Loucy (cell line): ENCODE results near the gene ZNF319.

ENCODE experiments used
- H2AFZ ChIP-seq: fragments of 200-600 bp; sonication (generic); 2 replicates; pipeline ENCODE4 v1.6.0; 2016; ENCODE audit warnings: antibody characterized with exemption, mild to moderate bottlenecking, low read length, moderate library complexity
- H3F3A ChIP-seq: fragments of 200-600 bp; 2 replicates; pipeline ENCODE4 v1.6.0; 2016; ENCODE audit warnings: antibody characterized with exemption, low read depth, mild to moderate bottlenecking
- H3K27me3 ChIP-seq: fragments of 200-600 bp; sonication (generic); 2 replicates; pipeline ENCODE4 v1.6.1; 2014; ENCODE audit warnings: low read length, mild to moderate bottlenecking; ENCODE audit not compliant: insufficient read depth, poor library complexity, severe bottlenecking
- H3K36me3 ChIP-seq: fragments of 200-600 bp; sonication (generic); 2 replicates; pipeline ENCODE4 v1.6.1; 2016; ENCODE audit warnings: low read length; ENCODE audit not compliant: insufficient read depth
- H3K4me1 ChIP-seq: fragments of 200-600 bp; sonication (generic); 2 replicates; pipeline ENCODE4 v1.5.1; 2014; ENCODE audit warnings: low read length, mild to moderate bottlenecking; ENCODE audit not compliant: insufficient read depth, poor library complexity, severe bottlenecking
- H3K4me2 ChIP-seq: fragments of 200-600 bp; sonication (generic); 2 replicates; pipeline ENCODE4 v1.6.0; 2014; ENCODE audit warnings: antibody characterized with exemption, low read length, low read depth, mild to moderate bottlenecking; ENCODE audit not compliant: poor library complexity, severe bottlenecking
- H3K4me3 ChIP-seq: fragments of 200-600 bp; sonication (generic); 2 replicates; pipeline ENCODE4 v1.5.1; 2014; ENCODE audit warnings: low read length, mild to moderate bottlenecking, mixed read lengths; ENCODE audit not compliant: poor library complexity, severe bottlenecking
- H3K79me2 ChIP-seq: fragments of 200-600 bp; sonication (generic); 2 replicates; pipeline ENCODE4 v1.6.1; 2014; ENCODE audit warnings: low read length; ENCODE audit not compliant: insufficient read depth
- H3K9ac ChIP-seq: fragments of 200-600 bp; sonication (generic); 2 replicates; pipeline ENCODE4 v1.6.0; 2014; ENCODE audit warnings: mild to moderate bottlenecking, low read depth, low read length, moderate library complexity; ENCODE audit not compliant: poor library complexity, severe bottlenecking
- H3K9me2 ChIP-seq: fragments of 200-600 bp; sonication (generic); replicated peaks from 2 replicates; pipeline ENCODE4 v1.6.1; 2016; ENCODE audit warnings: low read depth, low read length, mixed read lengths
- H3K9me3 ChIP-seq: fragments of 200-600 bp; sonication (generic); 2 replicates; pipeline ENCODE4 v1.6.1; 2014; ENCODE audit warnings: mild to moderate bottlenecking, antibody characterized with exemption, low read length, low read depth; ENCODE audit not compliant: insufficient read depth
- H4K20me1 ChIP-seq: fragments of 200-600 bp; sonication (generic); 2 replicates; pipeline ENCODE4 v1.6.0; 2014; ENCODE audit warnings: antibody characterized with exemption, low read length, mild to moderate bottlenecking; ENCODE audit not compliant: insufficient read depth, poor library complexity, severe bottlenecking
- EZH2phosphoT487 ChIP-seq: fragments of 200-600 bp; IDR thresholded peaks from 2 replicates; pipeline ENCODE4 v1.6.1; 2018; ENCODE audit warnings: antibody characterized with exemption, mild to moderate bottlenecking, moderate library complexity, borderline replicate concordance
- TF ChIP-seq, protein P1 (sequence below): fragments of 200-600 bp; sonication (generic); conservative IDR thresholded peaks from 2 replicates; pipeline ENCODE4 v1.5.1; 2014; ENCODE audit warnings: mild to moderate bottlenecking, antibody characterized with exemption, low read length

Gene ZNF319

DNA sequence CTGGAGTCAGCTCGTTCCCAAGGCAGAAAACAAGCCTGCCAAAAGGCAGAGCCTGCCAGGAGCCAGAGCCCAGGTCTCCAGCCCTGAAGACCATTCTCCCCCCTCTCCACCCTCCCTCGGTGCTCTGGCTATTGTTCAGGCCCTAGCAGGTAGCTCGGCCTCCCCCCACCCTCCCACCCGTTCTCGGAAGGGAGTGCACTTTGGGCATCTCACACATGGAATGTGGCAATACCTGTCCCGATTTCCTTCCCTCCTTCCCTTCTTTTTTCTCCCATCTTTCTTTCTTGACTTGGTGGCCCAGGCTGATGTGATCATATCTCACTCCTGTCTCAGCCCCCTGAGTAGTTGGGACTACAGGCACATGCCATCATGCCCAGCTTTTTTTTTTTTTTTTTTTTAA, 41.9 kb downstream of the ZNF319 start:
- Histone ChIP-seq H3K9ac (no peak overlapping the region), H3K4me2 (no peak overlapping the region), H3K4me3 (no peak overlapping the region), H3K27me3 (no peaks in the 10 kb centered on the region), H4K20me1 (no peaks in the 10 kb centered on the region), H3K79me2 (no peaks in the 10 kb centered on the region), H3K4me1 (no peaks in the 10 kb centered on the region), H3K9me3 (no peaks in the 10 kb centered on the region), H2AFZ (no peak overlapping the region), H3K9me2 (no peaks in the 10 kb centered on the region), H3F3A (no peaks in the 10 kb centered on the region), H3K36me3 (no peaks in the 10 kb centered on the region)
- TF ChIP-seq, protein P1, sequence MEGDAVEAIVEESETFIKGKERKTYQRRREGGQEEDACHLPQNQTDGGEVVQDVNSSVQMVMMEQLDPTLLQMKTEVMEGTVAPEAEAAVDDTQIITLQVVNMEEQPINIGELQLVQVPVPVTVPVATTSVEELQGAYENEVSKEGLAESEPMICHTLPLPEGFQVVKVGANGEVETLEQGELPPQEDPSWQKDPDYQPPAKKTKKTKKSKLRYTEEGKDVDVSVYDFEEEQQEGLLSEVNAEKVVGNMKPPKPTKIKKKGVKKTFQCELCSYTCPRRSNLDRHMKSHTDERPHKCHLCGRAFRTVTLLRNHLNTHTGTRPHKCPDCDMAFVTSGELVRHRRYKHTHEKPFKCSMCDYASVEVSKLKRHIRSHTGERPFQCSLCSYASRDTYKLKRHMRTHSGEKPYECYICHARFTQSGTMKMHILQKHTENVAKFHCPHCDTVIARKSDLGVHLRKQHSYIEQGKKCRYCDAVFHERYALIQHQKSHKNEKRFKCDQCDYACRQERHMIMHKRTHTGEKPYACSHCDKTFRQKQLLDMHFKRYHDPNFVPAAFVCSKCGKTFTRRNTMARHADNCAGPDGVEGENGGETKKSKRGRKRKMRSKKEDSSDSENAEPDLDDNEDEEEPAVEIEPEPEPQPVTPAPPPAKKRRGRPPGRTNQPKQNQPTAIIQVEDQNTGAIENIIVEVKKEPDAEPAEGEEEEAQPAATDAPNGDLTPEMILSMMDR = no peak
- no peak for TF ChIP-seq EZH2phosphoT487

DNA sequence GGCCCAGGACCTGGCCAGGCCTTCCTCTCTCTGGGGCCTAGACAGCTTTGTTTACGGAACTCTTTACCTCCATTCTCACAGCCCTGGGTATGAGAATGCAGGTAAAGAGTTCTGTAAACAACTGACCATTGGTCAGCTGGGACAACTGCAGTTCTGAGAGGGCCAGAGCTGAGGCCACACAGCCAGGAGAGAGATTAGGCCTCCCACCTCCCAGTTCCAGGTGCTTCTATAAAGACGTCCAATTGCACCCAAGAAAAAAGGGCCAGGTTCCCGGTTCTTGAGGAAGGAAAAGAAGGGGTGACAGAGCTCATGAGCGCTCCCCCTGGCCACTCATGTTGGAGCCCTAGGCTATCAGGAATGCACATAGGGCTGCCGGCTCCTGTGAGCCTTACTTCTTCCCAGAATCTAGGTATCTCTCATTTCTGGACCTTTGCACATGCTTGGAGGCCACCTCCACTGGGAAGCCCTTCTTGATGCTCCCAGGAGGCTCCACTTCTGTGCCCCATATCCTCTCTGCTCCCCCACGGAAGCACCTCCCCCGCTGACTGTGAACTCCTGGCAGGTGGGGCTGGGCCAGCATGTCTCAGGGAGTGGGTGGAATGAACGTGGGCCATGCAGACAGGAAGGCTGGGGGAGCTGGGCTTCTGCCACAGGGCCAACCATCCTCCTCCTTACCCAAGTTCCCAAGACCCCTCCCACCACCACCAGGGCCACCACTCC, 42.6 kb downstream of the ZNF319 start:
- Histone ChIP-seq H2AFZ (no peak overlapping the region), H3K27me3 (no peaks in the 10 kb centered on the region), H3K9me2 (no peaks in the 10 kb centered on the region), H3K9ac (no peak overlapping the region), H3K4me3 (no peak overlapping the region), H3F3A (no peaks in the 10 kb centered on the region), H4K20me1 (no peaks in the 10 kb centered on the region), H3K9me3 (no peaks in the 10 kb centered on the region), H3K79me2 (no peaks in the 10 kb centered on the region), H3K36me3 (no peaks in the 10 kb centered on the region), H3K4me1 (no peaks in the 10 kb centered on the region), H3K4me2 (no peak overlapping the region)
- TF ChIP-seq, protein P1 = no peak
- TF ChIP-seq EZH2phosphoT487 = no peak

DNA sequence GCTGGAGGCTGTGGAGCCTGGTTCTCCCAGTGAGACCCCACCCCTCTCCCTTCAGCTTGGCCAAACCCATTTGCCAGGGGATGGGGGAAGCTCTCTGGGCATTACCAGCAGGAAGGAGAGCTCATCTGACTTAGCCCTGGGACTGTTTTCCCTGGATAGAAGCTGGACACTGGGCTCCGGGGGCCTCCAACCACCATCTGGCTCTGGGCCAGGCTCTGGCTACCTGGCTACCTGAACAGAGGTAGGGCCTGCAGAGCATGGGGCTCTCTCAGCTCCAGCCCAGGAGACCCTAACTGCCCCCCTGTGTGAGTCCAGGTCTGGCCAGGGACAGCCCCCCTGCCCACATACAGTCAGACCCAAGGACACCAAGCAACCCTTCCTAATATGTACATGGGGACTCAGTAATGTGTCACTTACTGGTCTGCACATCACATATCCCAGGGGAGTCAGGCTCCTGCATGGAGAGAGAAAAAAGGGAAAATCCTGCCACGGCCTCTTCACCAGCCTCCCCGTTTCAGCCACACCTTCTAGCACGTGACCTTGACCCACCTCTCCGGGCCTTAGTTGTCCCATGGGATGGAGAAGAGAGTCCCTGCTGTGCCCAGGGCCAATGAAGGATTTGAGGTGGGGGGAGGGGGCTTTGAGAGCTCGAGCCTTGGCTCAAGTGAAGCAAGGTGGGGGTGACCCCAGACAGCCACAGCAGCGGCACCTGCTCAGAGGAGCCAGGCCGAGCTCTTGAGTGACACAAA, 43.4 kb downstream of the ZNF319 start:
- no peaks in the 10 kb centered on the region for H3K79me2 ChIP-seq

More for the DNA sequence above, 43.4 kb downstream of the ZNF319 start:
- Histone ChIP-seq H3K9me2 (no peaks in the 10 kb centered on the region), H3K4me3 (no peak overlapping the region), H3K4me1 (no peaks in the 10 kb centered on the region), H3K36me3 (no peaks in the 10 kb centered on the region), H3K4me2 (no peak overlapping the region), H3K9ac (no peak overlapping the region), H3F3A (no peaks in the 10 kb centered on the region), H2AFZ (no peak overlapping the region), H4K20me1 (no peaks in the 10 kb centered on the region), H3K9me3 (no peaks in the 10 kb centered on the region), H3K27me3 (no peaks in the 10 kb centered on the region)
- no peak for TF ChIP-seq EZH2phosphoT487
- TF ChIP-seq, protein P1 = no peak
